ENCODE data around the gene HCRTR1.

Gene HCRTR1

DNA sequence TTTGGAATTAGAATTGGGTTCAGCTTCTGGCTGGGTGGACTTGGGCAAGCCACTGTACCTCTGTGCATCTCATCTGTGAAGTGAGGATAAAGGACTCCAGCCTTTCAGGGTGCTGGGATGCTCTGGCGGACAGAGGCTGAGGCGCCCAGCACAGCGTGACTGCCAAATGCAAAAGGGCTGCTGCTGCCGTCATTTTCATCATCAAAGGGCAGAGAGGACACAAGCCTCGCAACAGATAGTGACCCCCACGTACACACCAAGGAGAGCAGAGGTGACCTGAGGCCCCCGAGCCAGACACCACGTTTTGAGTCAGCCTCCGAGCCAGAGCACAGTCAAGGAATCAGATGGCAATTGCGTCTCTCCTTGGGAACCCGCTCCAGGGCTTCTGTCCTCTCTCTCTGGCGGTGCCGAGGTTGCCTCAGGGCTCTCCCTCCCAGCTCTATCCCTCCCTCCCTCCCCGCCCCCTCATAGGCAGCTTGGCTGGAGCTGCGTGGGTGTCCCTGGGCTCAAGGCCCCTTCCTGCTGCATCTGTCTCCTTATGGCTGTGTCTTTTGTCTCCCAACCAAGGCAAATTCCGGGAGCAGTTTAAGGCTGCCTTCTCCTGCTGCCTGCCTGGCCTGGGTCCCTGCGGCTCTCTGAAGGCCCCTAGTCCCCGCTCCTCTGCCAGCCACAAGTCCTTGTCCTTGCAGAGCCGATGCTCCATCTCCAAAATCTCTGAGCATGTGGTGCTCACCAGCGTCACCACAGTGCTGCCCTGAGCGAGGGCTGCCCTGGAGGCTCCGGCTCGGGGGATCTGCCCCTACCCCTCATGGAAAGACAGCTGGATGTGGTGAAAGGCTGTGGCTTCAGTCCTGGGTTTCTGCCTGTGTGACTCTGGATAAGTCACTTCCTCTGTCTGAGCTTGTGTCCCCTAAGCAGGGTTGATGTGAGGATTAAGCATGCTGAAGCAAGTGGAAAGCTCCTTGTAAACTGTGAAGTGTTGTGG, 9.0 kb downstream of the HCRTR1 start:
- DNase-seq = no peak

GRCh38 chr1:31627301-31627929, 9.9 kb downstream of the HCRTR1 start:
- DNase-seq = no peak

- no peak for DNase-seq
These were observed 10.6 kb downstream of the HCRTR1 start for GRCh38 chr1:31627930-31628559.

DNA sequence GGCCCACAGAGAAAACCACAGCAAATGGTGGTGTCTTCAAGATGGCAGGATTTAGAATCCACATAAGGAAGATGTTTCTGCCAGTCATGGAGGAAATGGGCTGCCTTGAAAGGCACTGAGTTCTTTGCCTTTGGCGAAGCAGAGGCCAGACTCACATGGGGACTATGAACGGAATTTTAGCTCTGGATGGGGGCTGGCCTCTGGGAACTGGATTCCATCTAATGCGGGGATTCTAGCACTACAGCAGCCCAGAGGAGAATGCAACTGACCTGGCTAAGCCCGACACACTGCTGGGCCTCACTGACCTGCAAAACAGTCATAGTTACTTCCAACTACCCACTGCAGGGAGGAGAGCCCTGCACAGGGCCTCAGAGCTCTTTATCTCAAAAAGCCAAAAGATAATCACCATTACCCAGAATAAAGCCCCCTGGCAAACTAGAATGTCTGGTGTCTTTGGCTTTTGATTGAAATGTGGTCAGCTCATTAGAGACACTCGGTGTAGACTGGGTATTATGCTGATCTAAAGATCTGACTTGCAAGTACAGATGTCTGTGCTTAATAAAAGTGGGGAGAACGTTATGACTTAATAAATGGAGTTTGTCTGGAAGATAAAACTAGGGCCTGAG, 11.6 kb downstream of the HCRTR1 start:
- no peak for DNase-seq

DNA sequence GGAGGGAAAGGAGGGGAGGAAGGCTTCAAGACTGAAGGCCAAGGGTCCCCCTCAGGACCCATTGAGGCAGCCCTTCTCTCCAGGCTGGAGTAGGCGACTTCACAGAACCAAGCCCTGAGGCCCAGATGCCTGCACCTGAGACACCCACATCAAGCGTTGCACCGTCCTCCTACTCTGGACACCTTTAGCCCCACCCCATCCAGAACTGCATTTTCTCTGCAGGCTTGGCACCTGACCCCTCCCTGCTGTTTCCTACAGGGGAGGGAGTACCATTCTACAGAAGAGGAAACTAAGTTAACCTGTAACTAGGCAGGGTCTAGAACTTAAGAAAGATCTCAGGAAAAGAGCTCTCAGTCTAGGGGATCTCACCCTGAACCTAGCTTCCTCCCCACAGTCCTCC, 15.2 kb downstream of the HCRTR1 start:
- no peak for DNase-seq

- no peak for DNase-seq
These were observed 15.6 kb downstream of the HCRTR1 start for GRCh38 chr1:31633117-31633516.

- no peak for DNase-seq
These were observed 20.6 kb downstream of the HCRTR1 start for GRCh38 chr1:31637915-31638673.

DNA sequence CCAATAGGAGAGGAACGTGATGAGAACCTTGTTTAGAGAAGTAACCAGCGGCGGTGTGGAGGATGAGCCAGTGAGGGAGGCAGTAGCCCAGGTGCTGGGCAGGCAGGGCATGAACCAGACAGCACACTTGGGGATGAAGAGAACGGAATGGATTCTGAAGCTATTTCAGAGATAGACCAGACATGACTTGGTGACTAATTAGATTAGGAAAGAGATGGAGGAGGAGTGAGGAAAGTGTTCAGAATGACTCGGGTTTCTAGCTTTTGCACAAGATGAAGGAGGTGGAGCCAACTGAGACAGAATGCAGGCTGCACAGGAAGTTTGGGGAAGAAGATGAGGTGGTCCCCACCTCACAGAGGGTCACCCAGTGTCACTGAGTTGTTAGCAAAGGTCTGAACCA, 22.1 kb downstream of the HCRTR1 start:
- peak; percentile 44 for DNase-seq

- no peak for DNase-seq
These were observed 22.7 kb downstream of the HCRTR1 start for GRCh38 chr1:31640179-31640578.

DNA sequence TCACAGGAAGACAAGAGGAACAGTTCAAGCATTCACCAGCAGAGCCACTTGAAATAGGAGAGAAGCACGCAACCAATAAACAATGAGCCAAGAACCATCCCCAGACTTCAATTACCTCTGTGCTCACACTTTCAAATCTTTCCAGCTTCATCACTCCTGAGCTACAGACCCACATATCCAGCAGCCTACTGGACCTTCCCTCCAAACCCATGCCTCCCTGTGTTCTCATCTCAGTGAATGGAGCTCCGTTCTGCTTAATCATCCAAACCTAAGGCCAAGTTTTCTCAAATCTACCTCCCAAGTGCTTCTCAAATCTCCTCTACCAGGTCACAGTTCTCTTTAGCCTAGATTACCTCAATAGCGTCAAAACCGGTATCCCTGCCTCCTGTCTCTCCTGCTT, 23.5 kb downstream of the HCRTR1 start:
- DNase-seq = no peak

DNA sequence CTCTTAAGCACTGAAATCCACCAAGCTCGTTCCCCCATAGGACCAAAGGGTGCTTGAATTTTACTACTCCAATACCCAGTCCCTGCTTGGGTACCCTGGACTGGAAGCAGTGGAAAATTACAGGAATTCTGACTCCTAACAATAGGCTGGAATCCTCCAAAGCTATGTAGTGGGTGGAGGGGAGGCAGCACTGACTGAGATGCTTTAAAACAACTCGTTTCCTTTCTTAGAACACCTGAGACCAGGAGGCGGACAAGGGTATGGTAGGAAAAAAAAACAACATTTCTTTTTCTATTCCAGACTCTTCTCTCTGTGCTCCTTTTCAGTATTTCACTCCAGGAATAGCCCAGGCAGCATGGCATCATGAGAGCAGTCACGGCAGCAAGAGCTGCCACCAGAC, 24.9 kb downstream of the HCRTR1 start:
- DNase-seq = no peak

DNA sequence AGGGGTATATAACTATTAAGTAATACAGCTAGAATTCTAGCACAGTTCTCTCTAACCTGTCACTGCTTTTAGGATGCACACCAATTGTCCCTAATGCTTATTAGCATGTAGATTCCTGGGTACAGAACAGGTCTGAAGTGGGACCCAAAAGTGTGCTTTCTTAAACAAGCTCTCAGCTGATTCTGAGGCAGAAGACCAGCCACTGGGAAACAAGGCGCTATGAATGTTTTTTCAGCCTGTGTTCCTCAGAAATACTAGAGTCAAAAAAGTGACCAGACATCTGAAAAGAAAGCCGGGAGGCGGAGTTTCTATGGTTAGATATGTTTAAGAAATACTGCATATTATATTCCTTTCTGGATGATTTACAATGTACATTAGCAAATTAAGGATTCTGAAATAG, 25.4 kb downstream of the HCRTR1 start:
- DNase-seq = no peak

DNA sequence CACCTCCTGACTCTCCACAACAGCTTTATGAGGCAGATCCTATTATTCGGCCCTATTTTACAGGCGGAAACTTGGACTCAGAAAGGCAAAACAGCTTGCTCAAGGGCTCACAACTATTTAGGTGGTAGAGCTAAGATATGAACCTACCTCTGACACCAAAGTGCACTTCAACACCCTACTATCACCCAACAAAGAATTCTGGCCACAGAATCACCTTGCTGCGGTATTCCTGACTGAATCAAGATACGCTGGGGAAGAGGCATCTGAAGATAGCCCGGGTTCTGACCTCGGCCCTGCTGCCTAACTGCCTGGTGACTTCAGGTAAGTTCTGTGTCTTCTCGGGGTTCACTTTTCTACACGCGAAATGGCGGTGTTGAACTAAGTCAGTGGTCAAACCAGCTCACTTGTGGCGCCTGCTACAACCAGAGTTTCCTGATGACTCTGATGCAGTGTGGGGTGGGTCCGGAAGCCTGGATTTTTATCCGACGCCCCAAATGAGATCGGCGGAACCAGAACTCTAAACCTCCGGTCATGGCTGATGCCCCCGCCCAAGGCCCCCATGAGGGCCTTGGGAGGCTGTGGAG, 26.6 kb downstream of the HCRTR1 start:
- DNase-seq = peak; percentile 58

DNA sequence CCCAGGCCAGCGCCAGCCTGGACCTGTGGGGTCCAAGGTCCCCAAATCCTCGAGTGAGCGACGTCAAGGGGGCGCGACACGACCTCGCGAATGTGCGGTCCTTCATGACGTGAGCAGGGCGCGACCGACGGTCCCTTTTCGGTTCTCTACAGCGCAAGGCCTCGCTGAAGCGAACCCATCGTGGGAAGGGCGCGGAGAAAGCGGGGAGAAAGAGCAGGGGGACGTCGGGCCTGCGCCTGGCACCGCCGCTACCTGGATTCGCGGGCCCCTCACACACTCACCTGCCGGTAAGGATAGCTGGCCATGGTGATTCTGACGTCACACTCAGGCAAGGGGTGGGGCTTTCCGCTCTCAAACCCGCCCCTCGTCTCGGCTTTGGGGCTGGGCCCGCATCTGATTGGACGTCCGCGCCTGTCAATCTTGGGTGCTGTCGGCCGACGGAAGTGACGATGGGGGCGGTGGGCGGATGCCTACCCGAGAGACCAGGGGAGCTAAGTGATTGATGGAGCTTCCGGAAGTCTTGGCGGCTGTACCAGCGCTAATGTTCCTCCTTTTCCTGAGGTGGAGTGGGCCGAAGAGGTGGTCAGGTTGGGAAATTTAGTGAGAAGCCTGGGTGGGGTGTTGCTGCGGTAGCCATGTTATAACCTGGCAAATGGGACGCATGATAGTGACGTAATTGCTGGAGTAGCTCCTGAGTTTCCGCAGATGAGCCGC, 27.2 kb downstream of the HCRTR1 start, which contains the start of gene PEF1:
TSS of gene PEF1 (minus strand) at position 317 of the 714 bp plus-strand sequence. CDS start at position 305, 12 bp downstream.
- DNase-seq = peak; percentile 100

DNA sequence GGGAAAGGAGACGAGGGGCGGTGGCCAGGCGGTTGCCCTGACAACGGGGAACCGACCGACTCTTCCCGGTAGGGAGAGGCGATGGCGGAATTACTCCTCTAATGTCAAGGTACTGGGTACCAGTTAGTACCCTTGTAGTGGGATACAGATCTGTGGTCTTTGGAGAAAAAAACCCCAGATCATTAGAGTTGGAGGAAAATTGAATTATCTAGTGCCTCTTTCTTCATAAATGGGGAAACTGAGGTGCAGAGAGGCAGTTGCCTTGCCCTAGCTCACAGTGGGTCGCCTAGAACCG, 27.7 kb downstream of the HCRTR1 start:
- DNase-seq = no peak

GRCh38 chr1:31646259-31646960, 28.9 kb downstream of the HCRTR1 start:
- no peak for DNase-seq

- no peak for DNase-seq
These were observed 29.6 kb downstream of the HCRTR1 start for GRCh38 chr1:31647106-31647505.

DNA sequence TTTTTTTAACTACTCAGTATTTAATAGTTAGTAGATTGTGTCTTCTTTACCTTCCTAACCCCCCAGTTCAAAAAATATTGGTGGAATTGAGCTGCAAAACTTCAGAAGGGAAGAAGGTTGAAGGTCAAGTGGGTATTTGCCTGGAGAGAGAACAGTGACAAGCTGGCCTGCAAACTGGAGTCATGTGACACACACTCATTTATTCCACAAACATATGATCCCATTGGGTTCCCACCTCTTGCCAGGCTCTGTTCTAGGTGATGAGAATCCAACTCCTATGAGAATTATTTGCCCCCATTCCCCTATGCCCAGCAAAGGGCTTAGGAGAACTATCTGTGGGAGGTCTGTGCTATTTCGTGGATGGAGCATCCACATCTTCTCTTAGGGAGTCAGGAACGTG, 30.7 kb downstream of the HCRTR1 start:
- DNase-seq = no peak

GRCh38 chr1:31648641-31649357, 31.3 kb downstream of the HCRTR1 start:
- DNase-seq = no peak

Data from kidney glomerular epithelial cell (primary cell).